ENCODE measurements around the gene SERGEF.

DNA sequence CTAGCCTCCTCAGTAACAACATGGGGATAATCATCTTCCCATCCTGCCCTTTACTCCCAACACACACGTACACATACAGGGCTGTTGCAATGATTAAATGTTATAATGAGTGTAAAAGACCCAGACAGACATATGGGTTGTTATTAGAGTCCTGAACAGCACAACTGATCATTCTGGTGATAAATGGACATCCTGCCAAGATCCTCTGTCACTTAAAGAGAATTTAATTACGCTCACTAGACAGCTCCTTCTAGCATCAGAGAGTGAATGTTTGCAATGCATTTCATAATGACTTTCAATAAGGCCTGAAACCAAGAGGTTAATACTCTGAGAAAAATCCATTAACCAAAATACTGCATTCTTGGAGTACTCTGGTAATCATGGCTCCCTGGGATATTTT is 162.5 kb downstream of the SERGEF start:
- TF ChIP-seq, protein P1, sequence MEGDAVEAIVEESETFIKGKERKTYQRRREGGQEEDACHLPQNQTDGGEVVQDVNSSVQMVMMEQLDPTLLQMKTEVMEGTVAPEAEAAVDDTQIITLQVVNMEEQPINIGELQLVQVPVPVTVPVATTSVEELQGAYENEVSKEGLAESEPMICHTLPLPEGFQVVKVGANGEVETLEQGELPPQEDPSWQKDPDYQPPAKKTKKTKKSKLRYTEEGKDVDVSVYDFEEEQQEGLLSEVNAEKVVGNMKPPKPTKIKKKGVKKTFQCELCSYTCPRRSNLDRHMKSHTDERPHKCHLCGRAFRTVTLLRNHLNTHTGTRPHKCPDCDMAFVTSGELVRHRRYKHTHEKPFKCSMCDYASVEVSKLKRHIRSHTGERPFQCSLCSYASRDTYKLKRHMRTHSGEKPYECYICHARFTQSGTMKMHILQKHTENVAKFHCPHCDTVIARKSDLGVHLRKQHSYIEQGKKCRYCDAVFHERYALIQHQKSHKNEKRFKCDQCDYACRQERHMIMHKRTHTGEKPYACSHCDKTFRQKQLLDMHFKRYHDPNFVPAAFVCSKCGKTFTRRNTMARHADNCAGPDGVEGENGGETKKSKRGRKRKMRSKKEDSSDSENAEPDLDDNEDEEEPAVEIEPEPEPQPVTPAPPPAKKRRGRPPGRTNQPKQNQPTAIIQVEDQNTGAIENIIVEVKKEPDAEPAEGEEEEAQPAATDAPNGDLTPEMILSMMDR (IDR thresholded peaks at IDR 0.05): no peak
- TF ChIP-seq POLR2A (IDR thresholded peaks at IDR 0.05): no peak
